HepG2 (cell line): ENCODE data around the gene COX4I2. TPM values are rescaled to one million over a fixed set of nuclear protein-coding genes. Genes with fewer than 3 reads are reported as not detected.
"Not testable (repeated sequence)": the region's sequence is repeated elsewhere in the genome, so short reads cannot be mapped to it uniquely, and the experiment has no call there.

Source experiments
- ATAC-seq: fragments of 200-7000 bp; cut with Tn5 transposase; 3 replicates; pipeline ENCODE4 v1.9.1; 2020; ENCODE audit warnings: mild to moderate bottlenecking, moderate library complexity
- BruUV-seq: library from RNA; stranded (reverse); fragments of 400-500 nt; replicated peaks from 2 replicates; lab custom pipeline; 2021; lab: Mats Ljungman, UMichigan
- CTCF ChIA-PET: fragments of 300-600 bp; formaldehyde crosslinking; extraction: SDS; loops from one replicate; lab custom pipeline; 2021; ENCODE audit warnings: low total read pairs, inconsistent platforms, low intra/inter-chr PET ratio; lab: Yijun Ruan, JAX
- POLR2A ChIA-PET: fragments of 350-600 bp; sonication (Branson Sonifier 250); formaldehyde crosslinking; loops from one replicate; lab custom pipeline; 2020; ENCODE audit warnings: antibody characterized with exemption, inconsistent platforms; lab: Yijun Ruan, JAX
- DNase-seq: peaks from one replicate; pipeline ENCODE4 v3.0.0-alpha.2; 2015; ENCODE audit warnings: low spot score
- FAIRE-seq: peaks from 3 replicates; lab custom pipeline; 2011; peaks lifted over from hg19 to GRCh38; lab: Jason Lieb, UNC
- H2AFZ ChIP-seq: one replicate; pipeline ENCODE4 v1.6.1; 2011; ENCODE audit warnings: low read length, inconsistent platforms
- H3K27ac ChIP-seq: fragments of 300-600 bp; 3 replicates; pipeline ENCODE4 v1.8.0; 2011; ENCODE audit warnings: mixed run types, mild to moderate bottlenecking, mixed read lengths, low read length, inconsistent platforms; ENCODE audit not compliant: insufficient read depth; ENCODE audit errors: extremely low read length
- H3K27me3 ChIP-seq, 2 experiments: fragments of 200-600 bp in 1 of 2; 2 replicates in 1 of 2; 3 replicates in 1 of 2; pipeline versions ENCODE4 v1.6.0 to v1.8.0; 2011; ENCODE audit warnings: low read length in 2 of 2, mild to moderate bottlenecking in 2 of 2, moderate library complexity in 2 of 2, inconsistent platforms in 1 of 2; ENCODE audit not compliant: insufficient read depth in 2 of 2, control insufficient read depth in 1 of 2
- H3K36me3 ChIP-seq, 2 experiments: fragments of 200-600 bp in 1 of 2; replicated peaks in 1 of 2; 2 replicates in 1 of 2; 3 replicates in 1 of 2; pipeline versions ENCODE4 v1.5.1 to v1.8.0; 2011; ENCODE audit warnings: low read length in 2 of 2, inconsistent platforms in 1 of 2; ENCODE audit not compliant: insufficient read depth in 2 of 2, control insufficient read depth in 1 of 2
- H3K4me1 ChIP-seq: 2 replicates; pipeline ENCODE4 v1.5.1; 2012; ENCODE audit warnings: low read length, inconsistent platforms; ENCODE audit not compliant: insufficient read depth
- H3K4me2 ChIP-seq: 2 replicates; pipeline ENCODE4 v1.6.0; 2011; ENCODE audit warnings: low read depth, low read length, inconsistent platforms
- H3K4me3 ChIP-seq, 3 experiments: fragments of 200-600 bp in 1 of 3; sonication (generic), shearing (Covaris generic) in 1 of 3; replicated peaks in 1 of 3; 2 replicates each; pipeline ENCODE4 v1.5.1; 2011 to 2016; ENCODE audit warnings: low read length in 3 of 3, inconsistent platforms in 2 of 3, low read depth in 2 of 3, mild to moderate bottlenecking in 2 of 3, control low read depth in 1 of 3, mixed read lengths in 1 of 3; ENCODE audit not compliant: insufficient read depth in 1 of 3
- H3K79me2 ChIP-seq: one replicate; pipeline ENCODE4 v1.6.1; 2011; ENCODE audit warnings: low read length, inconsistent platforms; ENCODE audit not compliant: insufficient read depth
- H3K9ac ChIP-seq: 2 replicates; pipeline ENCODE4 v1.6.0; 2011; ENCODE audit warnings: mild to moderate bottlenecking, low read depth, low read length, inconsistent platforms; ENCODE audit not compliant: insufficient read depth
- H3K9me3 ChIP-seq: 2 replicates; pipeline ENCODE4 v1.5.1; 2012; ENCODE audit warnings: mild to moderate bottlenecking, low read length
- H4K20me1 ChIP-seq: 2 replicates; pipeline ENCODE4 v1.6.0; 2011; ENCODE audit warnings: inconsistent platforms, mild to moderate bottlenecking, low read length, moderate library complexity; ENCODE audit not compliant: insufficient read depth
- RELA ChIP-seq: sonication (generic); formaldehyde crosslinking; IDR thresholded peaks from 2 replicates; pipeline ENCODE4 v1.4.0; 2020; ENCODE audit warnings: missing genetic modification reagents
- ZBTB38 ChIP-seq: sonication (generic); formaldehyde crosslinking; IDR thresholded peaks from 2 replicates; pipeline ENCODE4 v1.5.1; 2020; ENCODE audit warnings: mild to moderate bottlenecking, missing genetic modification reagents
- ZNF7 ChIP-seq: IDR thresholded peaks from 2 replicates; pipeline ENCODE4 v1.6.1; 2016; ENCODE audit warnings: missing biosample characterization, missing genetic modification reagents
- WGBS: methylation state at CpG from one replicate; pipeline ENCODE4 v1.1.6; 2017; ENCODE audit warnings: low lambda C conversion rate; 5-methylcytosine and 5-hydroxymethylcytosine counted together
- in situ Hi-C: cut with HindIII; loops from 2 replicates; pipeline ENCODE4 v1.10.0; 2017; ENCODE audit warnings: low pct_unique_long_range_greater_than_20kb; ENCODE audit not compliant: extremely low pct_ligation_motif_present
- intact Hi-C: fragments of 100-400 bp; cut with micrococcal nuclease; formaldehyde crosslinking; loops from one replicate; pipeline ENCODE4 v1.10.0; 2022; ENCODE audit not compliant: unreplicated experiment
- polyA plus RNA-seq, 8 experiments: library from polyadenylated mRNA; depleted of rRNA in 3 of 8; stranded (reverse) in 7 of 8; unstranded in 1 of 8; fragments of >200 nt; fragmentation: Illumina TruSeq in 4 of 8; extraction: Trizol in 4 of 8; gene quantifications; 2 replicates each; pipeline versions ENCODE4 v1.2.1 to v1.2.3, GENCODE V29; 2011 to 2016; ENCODE audit warnings: low read depth in 4 of 8, missing spikeins in 1 of 8, mixed read lengths in 1 of 8; ENCODE audit not compliant: insufficient read depth in 1 of 8
- total RNA-seq, 5 experiments: library from RNA; depleted of rRNA; stranded (reverse); fragments of >200 nt; fragmentation: Illumina TruSeq; extraction: Trizol; gene quantifications; 2 replicates each; pipeline ENCODE4 v1.2.3, GENCODE V29; 2016; ENCODE audit warnings: low read depth in 1 of 5

Gene COX4I2
- total and polyA plus RNA-seq, 2 of the 13 experiments (the other 11 are each of a cell fraction or from before 2014, with no cell fraction given): 1.1 TPM; not detected in 1

DNA sequence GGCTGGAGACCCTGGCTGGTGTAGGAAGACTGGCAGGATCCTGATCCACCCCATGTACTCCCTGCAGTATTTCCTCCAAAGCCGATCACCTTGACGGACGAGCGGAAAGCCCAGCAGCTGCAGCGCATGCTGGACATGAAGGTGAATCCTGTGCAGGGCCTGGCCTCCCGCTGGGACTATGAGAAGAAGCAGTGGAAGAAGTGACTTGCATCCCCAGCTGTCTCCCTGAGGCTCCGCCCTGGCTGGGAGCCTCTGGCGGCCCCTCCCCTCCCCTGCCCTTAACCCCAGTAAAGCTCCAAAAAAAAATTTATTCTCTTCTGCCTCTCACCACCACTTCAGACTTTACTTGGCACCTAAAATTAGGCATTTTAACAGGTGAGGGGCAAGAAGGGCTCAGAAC is 7.0 kb downstream of the COX4I2 start:
- Histone ChIP-seq H3K36me3 (no peaks in the 10 kb centered on the region), H3K4me1 (peaks cover 7% of the 10 kb centered on the region; the same call in 1 of the 2 replicates), H2AFZ (no peak overlapping the region), H3K9me3 (no peaks in the 10 kb centered on the region), H3K79me2 (no peaks in the 10 kb centered on the region), H3K9ac (no peak overlapping the region), H3K4me3 (no peak overlapping the region), H4K20me1 (no peaks in the 10 kb centered on the region), H3K4me2 (no peak overlapping the region), H3K27ac (no peak overlapping the region), H3K27me3 (peaks cover 9 to 31% of the 10 kb centered on the region in 2 experiments; a peak in 4 of 5 replicates)
- POLR2A ChIA-PET: interaction anchor here (0.7 to 1.2 kb wide), 3 partner anchors 83 to 95 kb away, joined by 3 to 5 read pairs (median 3); partner anchors contain the start of gene TPX2
- FAIRE-seq (no peak), DNase-seq (no peak), ATAC-seq (peak; percentile 28)
- TF ChIP-seq ZBTB38 (CRISPR knock-in tag) (0 out of 2 replicates have a peak, but pooled peaks have one; percentile 25), RELA (CRISPR knock-in tag) (no peak)
- CTCF ChIA-PET: no interaction called here
- WGBS: 39% methylated on average over 7 of the region's 8 CpGs
- no TSS peak for BruUV-seq
- intact Hi-C loops: no loop called here
- in situ Hi-C loops: no loop called here

DNA sequence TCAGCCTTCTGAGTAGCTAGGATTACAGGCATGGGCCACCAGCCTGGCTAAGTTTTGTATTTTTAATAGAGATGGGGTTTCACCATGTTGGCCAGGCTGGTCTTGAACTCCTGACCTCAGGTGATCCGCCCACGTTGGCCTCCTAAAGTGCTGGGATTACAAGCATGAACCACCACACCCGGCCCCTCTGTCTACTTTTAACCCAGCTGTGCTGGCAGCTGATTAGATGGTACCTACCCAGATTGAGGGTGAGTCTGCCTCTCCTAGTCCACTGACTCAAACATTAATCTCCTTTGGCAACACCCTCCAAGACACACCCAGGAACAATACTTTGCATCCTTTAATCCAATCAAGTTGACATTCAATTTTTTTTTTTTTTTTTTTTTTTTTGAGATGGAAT is 10.4 kb downstream of the COX4I2 start:
- FAIRE-seq, BruUV-seq, H3K4me2 ChIP-seq, H4K20me1 ChIP-seq, H3K9ac ChIP-seq, H3K36me3 ChIP-seq, H3K4me1 ChIP-seq, in situ Hi-C loops, ATAC-seq, DNase-seq, H3K79me2 ChIP-seq, CTCF ChIA-PET, H3K4me3 ChIP-seq, H2AFZ ChIP-seq, H3K27ac ChIP-seq, intact Hi-C loops, H3K9me3 ChIP-seq: not testable (repeated sequence)
- POLR2A ChIA-PET: interaction anchor here (0.9 kb wide), 1 partner anchor 76 kb away, joined by 3 read pairs; no protein-coding TSS in a partner anchor
- WGBS: 18% methylated on average over 3 of the region's 3 CpGs
- H3K27me3 ChIP-seq: peaks cover 5 to 16% of the 10 kb centered on the region in 2 experiments; a peak in 4 of 5 replicates
- peak; percentile 58; the same call in 1 of the 2 replicates for TF ChIP-seq ZNF7 (CRISPR knock-in tag)
